MCF 10A (cell line): ENCODE measurements around the gene HTR1D. TPM values are rescaled to one million over a fixed set of nuclear protein-coding genes. Genes with fewer than 3 reads are reported as not detected.

Source experiments
- BruUV-seq: library from RNA; stranded (reverse); fragments of 400-500 nt; replicated peaks from 2 replicates; lab custom pipeline; 2021; lab: Mats Ljungman, UMichigan
- CTCF ChIA-PET: fragments of 300-600 bp; sonication (Branson Sonifier 250); formaldehyde crosslinking; extraction: SDS; loops from one replicate; lab custom pipeline; 2021; ENCODE audit warnings: antibody characterized with exemption, inconsistent platforms; lab: Yijun Ruan, JAX
- POLR2A ChIA-PET: fragments of 300-600, 350-650 bp; sonication (Branson Sonifier 250); formaldehyde crosslinking; extraction: SDS; loops from one replicate; lab custom pipeline; 2020; ENCODE audit warnings: antibody characterized with exemption, inconsistent platforms; lab: Yijun Ruan, JAX
- DNase-seq: peaks from one replicate; pipeline ENCODE4 v3.0.0-alpha.2; 2018; ENCODE audit not compliant: unreplicated experiment
- H3K27ac Mint-ChIP-seq: one replicate; pipeline ENCODE4 v1.8.0; 2022; ENCODE audit warnings: mild to moderate bottlenecking, low read depth, mixed read lengths; ENCODE audit not compliant: unreplicated experiment
- H3K27me3 Mint-ChIP-seq: one replicate; pipeline ENCODE4 v1.8.0; 2022; ENCODE audit warnings: mixed read lengths; ENCODE audit not compliant: insufficient read depth, unreplicated experiment
- H3K36me3 Mint-ChIP-seq: one replicate; pipeline ENCODE4 v1.8.0; 2022; ENCODE audit warnings: mild to moderate bottlenecking, moderate library complexity, mixed read lengths; ENCODE audit not compliant: insufficient read depth, unreplicated experiment
- H3K4me1 Mint-ChIP-seq: one replicate; pipeline ENCODE4 v1.8.0; 2022; ENCODE audit warnings: mixed read lengths; ENCODE audit not compliant: insufficient read depth, unreplicated experiment
- H3K4me3 Mint-ChIP-seq: one replicate; pipeline ENCODE4 v1.8.0; 2022; ENCODE audit warnings: mild to moderate bottlenecking, moderate library complexity, mixed read lengths; ENCODE audit not compliant: unreplicated experiment
- H3K9me3 Mint-ChIP-seq: one replicate; pipeline ENCODE4 v1.8.0; 2022; ENCODE audit warnings: mixed read lengths; ENCODE audit not compliant: unreplicated experiment
- CTCF ChIP-seq: fragments of 200-600 bp; IDR thresholded peaks from one replicate; pipeline ENCODE4 v1.8.0; 2022; ENCODE audit warnings: antibody characterized with exemption, mild to moderate bottlenecking; ENCODE audit not compliant: unreplicated experiment
- intact Hi-C: fragments of 100-400 bp; cut with micrococcal nuclease; formaldehyde crosslinking; loops from 2 replicates; pipeline ENCODE4 v1.14.1; 2022
- total RNA-seq: library from RNA; stranded (reverse); gene quantifications from 2 replicates; pipeline ENCODE4 v1.2.3, GENCODE V29; 2022

HTR1D gene
- total RNA-seq, 1 experiment from 2014 or later, result 0.35 TPM

DNA sequence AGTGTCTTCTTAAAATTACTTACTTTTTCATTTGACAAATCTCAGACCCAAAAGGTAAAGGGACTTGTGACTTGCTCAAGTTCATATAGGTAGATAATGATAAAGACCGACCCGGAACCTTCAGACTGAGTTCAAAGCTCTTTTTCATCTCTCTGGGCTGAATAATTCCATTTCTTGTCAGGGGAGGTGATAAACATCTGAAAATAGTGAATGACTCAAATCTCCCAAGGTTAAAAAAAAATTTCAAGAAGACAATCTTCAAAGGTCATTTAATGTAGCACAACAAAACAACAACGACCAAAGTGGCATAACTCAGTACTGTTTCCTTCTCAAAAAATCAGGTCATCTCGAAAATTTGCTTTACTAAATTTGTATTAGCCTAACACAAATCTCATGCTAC is 69.2 kb downstream of the HTR1D start:
- H3K36me3 Mint-ChIP-seq, result no peaks in the 10 kb centered on the region
- no peak for DNase-seq
- TF ChIP-seq CTCF, result no peak
- H3K4me1 Mint-ChIP-seq, result peaks cover 35% of the 10 kb centered on the region
- H3K27ac Mint-ChIP-seq, result peak overlapping the region; percentile 7
- CTCF ChIA-PET, result interaction anchor here (0.6 to 0.7 kb wide), 3 partner anchors 131 to 1266 kb away, joined by 3 to 6 read pairs (median 3); no protein-coding TSS in a partner anchor
- intact Hi-C loops, result no loop called here
- H3K9me3 Mint-ChIP-seq, result peaks cover 6% of the 10 kb centered on the region
- no peaks in the 10 kb centered on the region for H3K27me3 Mint-ChIP-seq
- H3K4me3 Mint-ChIP-seq, result no peak overlapping the region
- POLR2A ChIA-PET, result interaction anchor here (0.6 to 2.0 kb wide), 6 partner anchors 20 to 1336 kb away, joined by 3 to 7 read pairs (median 3); no protein-coding TSS in a partner anchor
- no TSS peak for BruUV-seq

Other genes starting within 250 kb of the HTR1D start
- gene LACTBL1, start 244.6 kb downstream of the HTR1D start, total RNA-seq, result not detected in 2 replicates
- 0.71 TPM in 1 of 2 replicates, not detected in the other for gene TEX46, start 201.7 kb downstream of the HTR1D start, total RNA-seq
- gene KDM1A, start 198.0 kb downstream of the HTR1D start, total RNA-seq, result 64.2 and 72.3 TPM in 2 replicates
- 30.1 and 37.2 TPM in 2 replicates for gene LUZP1, start 48.6 kb downstream of the HTR1D start, total RNA-seq
- gene HNRNPR, start 126.8 kb upstream of the HTR1D start, total RNA-seq, result 128 and 152 TPM in 2 replicates
- 6.5 and 8.0 TPM in 2 replicates for gene ZNF436, start 152.3 kb upstream of the HTR1D start, total RNA-seq
- gene TCEA3, start 207.2 kb upstream of the HTR1D start, total RNA-seq, result 0.49 and 1.5 TPM in 2 replicates